Hepatocyte (in vitro differentiated cells): ENCODE measurements around the gene IFT43. TPM values are rescaled to one million over a fixed set of nuclear protein-coding genes. Genes with fewer than 3 reads are reported as not detected.

Experiments used
- DNase-seq: peaks from one replicate; pipeline ENCODE4 v3.0.0-alpha.2; 2016; ENCODE audit warnings: low spot score
- H2AFZ ChIP-seq: fragments of 200-600 bp; sonication (generic); 2 replicates; pipeline ENCODE4 v1.6.0; 2016; ENCODE audit warnings: antibody characterized with exemption, mild to moderate bottlenecking
- H3K27ac ChIP-seq: fragments of 200-600 bp; sonication (generic); 2 replicates; pipeline ENCODE4 v1.5.1; 2016; ENCODE audit warnings: mild to moderate bottlenecking
- H3K27me3 ChIP-seq: fragments of 200-600 bp; sonication (generic); 2 replicates; pipeline ENCODE4 v1.6.1; 2016
- H3K36me3 ChIP-seq: fragments of 200-600 bp; sonication (generic); replicated peaks from 2 replicates; pipeline ENCODE4 v1.5.1; 2016; ENCODE audit warnings: low read depth; ENCODE audit not compliant: insufficient read depth
- H3K4me1 ChIP-seq: fragments of 200-600 bp; sonication (generic); 2 replicates; pipeline ENCODE4 v1.5.1; 2016; ENCODE audit warnings: mild to moderate bottlenecking, moderate library complexity; ENCODE audit not compliant: insufficient read depth
- H3K4me2 ChIP-seq: fragments of 200-600 bp; sonication (generic); 2 replicates; pipeline ENCODE4 v1.6.0; 2016
- H3K4me3 ChIP-seq: fragments of 200-600 bp; sonication (generic); 2 replicates; pipeline ENCODE4 v1.5.1; 2016; ENCODE audit warnings: mild to moderate bottlenecking
- H3K79me2 ChIP-seq: fragments of 200-600 bp; sonication (generic); 2 replicates; pipeline ENCODE4 v1.6.0; 2017; ENCODE audit warnings: mild to moderate bottlenecking
- H3K9me2 ChIP-seq: fragments of 200-600 bp; sonication (generic); replicated peaks from 2 replicates; pipeline ENCODE4 v1.6.0; 2017; ENCODE audit warnings: mild to moderate bottlenecking; ENCODE audit not compliant: insufficient read depth
- H3K9me3 ChIP-seq: fragments of 200-600 bp; sonication (generic); 2 replicates; pipeline ENCODE4 v1.5.1; 2016; ENCODE audit warnings: low read depth, mild to moderate bottlenecking
- H4K20me1 ChIP-seq: fragments of 200-600 bp; sonication (generic); 2 replicates; pipeline ENCODE4 v1.6.0; 2016; ENCODE audit warnings: mild to moderate bottlenecking; ENCODE audit not compliant: insufficient read depth, poor library complexity, severe bottlenecking
- CTCF ChIP-seq: fragments of 200-600 bp; sonication (generic); IDR thresholded peaks from 2 replicates; pipeline ENCODE4 v1.5.1; 2016; ENCODE audit warnings: antibody characterized with exemption, mild to moderate bottlenecking; ENCODE audit not compliant: poor library complexity
- EZH2 ChIP-seq: fragments of 200-600 bp; sonication (generic); IDR thresholded peaks from 2 replicates; pipeline ENCODE4 v1.6.1; 2016; ENCODE audit warnings: antibody characterized with exemption, mild to moderate bottlenecking, borderline replicate concordance
- EZH2phosphoT487 ChIP-seq: fragments of 200-600 bp; sonication (generic); IDR thresholded peaks from one replicate; pipeline ENCODE4 v1.6.1; 2018; ENCODE audit warnings: antibody characterized with exemption, mild to moderate bottlenecking, low read depth, moderate library complexity; ENCODE audit not compliant: unreplicated experiment, severe bottlenecking
- WGBS: methylation state at CpG from one replicate; pipeline ENCODE4 v1.1.6; 2016; ENCODE audit warnings: low lambda C conversion rate; ENCODE audit errors: missing lambda C conversion rate; 5-methylcytosine and 5-hydroxymethylcytosine counted together
- polyA plus RNA-seq: library from polyadenylated mRNA; unstranded; fragments of >200 nt; fragmentation: Nextera tagmentation; extraction: Ambion mirVana; gene quantifications from 2 replicates; pipeline ENCODE4 v1.2.1, GENCODE V29; 2016
- total RNA-seq: library from RNA; depleted of rRNA; stranded (reverse); fragments of >200 nt; gene quantifications from 2 replicates; pipeline ENCODE4 v1.2.3, GENCODE V29; 2014

Gene IFT43
- total and polyA plus RNA-seq, 2 experiments from 2014 or later, result 31.9 to 43.2 TPM

- Histone ChIP-seq H3K79me2 (peaks cover 15% of the 10 kb centered on the region), H3K4me2 (no peak overlapping the region), H3K9me3 (no peaks in the 10 kb centered on the region), H3K9me2 (no peaks in the 10 kb centered on the region), H3K27me3 (no peaks in the 10 kb centered on the region), H3K27ac (no peak overlapping the region), H3K4me3 (no peak overlapping the region), H4K20me1 (no peaks in the 10 kb centered on the region), H3K4me1 (peaks cover 7% of the 10 kb centered on the region), H2AFZ (no peak overlapping the region), H3K36me3 (no peaks in the 10 kb centered on the region)
- no peak for TF ChIP-seq CTCF
- WGBS, result 69% methylated on average over 3 of the region's 3 CpGs
- DNase-seq, result no peak
Observed at GRCh38 chr14:75987201-75987970, 1.8 kb downstream of the IFT43 start.

- Histone ChIP-seq H3K9me3 (no peaks in the 10 kb centered on the region), H3K27ac (peak overlapping the region; percentile 59), H3K4me1 (peaks cover 7% of the 10 kb centered on the region), H3K9me2 (no peaks in the 10 kb centered on the region), H3K4me2 (no peak overlapping the region), H3K79me2 (peaks cover 15% of the 10 kb centered on the region), H3K27me3 (no peaks in the 10 kb centered on the region), H4K20me1 (no peaks in the 10 kb centered on the region), H3K36me3 (no peaks in the 10 kb centered on the region), H3K4me3 (no peak overlapping the region), H2AFZ (no peak overlapping the region)
- DNase-seq, result peak; percentile 38
- TF ChIP-seq EZH2phosphoT487, result no peak
- no peak for TF ChIP-seq EZH2
- 90% methylated on average over 6 of the region's 6 CpGs for WGBS
Observed at GRCh38 chr14:75989134-75989533, 3.6 kb downstream of the IFT43 start.

GRCh38 chr14:75990297-75990696, 4.7 kb downstream of the IFT43 start:
- TF ChIP-seq CTCF, result no peak
- TF ChIP-seq EZH2phosphoT487, result no peak
- no peak for TF ChIP-seq EZH2
- Histone ChIP-seq H3K79me2 (peaks cover 15% of the 10 kb centered on the region), H3K4me2 (no peak overlapping the region), H3K36me3 (no peaks in the 10 kb centered on the region), H3K9me3 (no peaks in the 10 kb centered on the region), H2AFZ (no peak overlapping the region), H3K27me3 (no peaks in the 10 kb centered on the region), H3K27ac (no peak overlapping the region), H3K9me2 (no peaks in the 10 kb centered on the region), H4K20me1 (no peaks in the 10 kb centered on the region), H3K4me3 (no peak overlapping the region), H3K4me1 (peaks cover 7% of the 10 kb centered on the region)
- DNase-seq, result no peak
- 89% methylated on average over 4 of the region's 4 CpGs for WGBS

- H3K27ac ChIP-seq, result no peak overlapping the region
- H3K4me3 ChIP-seq, result no peak overlapping the region
- peaks cover 3% of the 10 kb centered on the region for H3K4me1 ChIP-seq
- no peaks in the 10 kb centered on the region for H3K27me3 ChIP-seq
- peaks cover 10% of the 10 kb centered on the region for H3K79me2 ChIP-seq
- H4K20me1 ChIP-seq, result no peaks in the 10 kb centered on the region
- H2AFZ ChIP-seq, result no peak overlapping the region
- H3K9me2 ChIP-seq, result no peaks in the 10 kb centered on the region
- no peak for DNase-seq
- TF ChIP-seq EZH2 (no peak), EZH2phosphoT487 (no peak), CTCF (no peak)
- no peak overlapping the region for H3K4me2 ChIP-seq
- H3K36me3 ChIP-seq, result no peaks in the 10 kb centered on the region
- WGBS, result 93% methylated on average over 4 of the region's 4 CpGs
- H3K9me3 ChIP-seq, result no peaks in the 10 kb centered on the region
Observed at GRCh38 chr14:75991753-75992152, 6.2 kb downstream of the IFT43 start.
